Measurements from ENCODE around the gene OR6P1. TPM values are rescaled to one million over a fixed set of nuclear protein-coding genes. Genes with fewer than 3 reads are reported as not detected.

The OR6P1 gene
- polyA plus RNA-seq (2011; rRNA removed) (not detected in 2 replicates), polyA minus RNA-seq (2011; rRNA and poly(A)+ RNA removed) (not detected in 2 replicates)

- ChIA-PET POLR2A (no interaction called here), CTCF (no interaction called here)
- DNase-seq (ENCODE audit: low read depth, low spot score) = no peak
- H3K4me3 ChIP-seq (ENCODE audit: low read depth, low read length) = no peak within 1 kb of the TSS
- TF ChIP-seq, protein P1, sequence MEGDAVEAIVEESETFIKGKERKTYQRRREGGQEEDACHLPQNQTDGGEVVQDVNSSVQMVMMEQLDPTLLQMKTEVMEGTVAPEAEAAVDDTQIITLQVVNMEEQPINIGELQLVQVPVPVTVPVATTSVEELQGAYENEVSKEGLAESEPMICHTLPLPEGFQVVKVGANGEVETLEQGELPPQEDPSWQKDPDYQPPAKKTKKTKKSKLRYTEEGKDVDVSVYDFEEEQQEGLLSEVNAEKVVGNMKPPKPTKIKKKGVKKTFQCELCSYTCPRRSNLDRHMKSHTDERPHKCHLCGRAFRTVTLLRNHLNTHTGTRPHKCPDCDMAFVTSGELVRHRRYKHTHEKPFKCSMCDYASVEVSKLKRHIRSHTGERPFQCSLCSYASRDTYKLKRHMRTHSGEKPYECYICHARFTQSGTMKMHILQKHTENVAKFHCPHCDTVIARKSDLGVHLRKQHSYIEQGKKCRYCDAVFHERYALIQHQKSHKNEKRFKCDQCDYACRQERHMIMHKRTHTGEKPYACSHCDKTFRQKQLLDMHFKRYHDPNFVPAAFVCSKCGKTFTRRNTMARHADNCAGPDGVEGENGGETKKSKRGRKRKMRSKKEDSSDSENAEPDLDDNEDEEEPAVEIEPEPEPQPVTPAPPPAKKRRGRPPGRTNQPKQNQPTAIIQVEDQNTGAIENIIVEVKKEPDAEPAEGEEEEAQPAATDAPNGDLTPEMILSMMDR (IDR thresholded peaks at IDR 0.05; ENCODE audit: low read depth, low read length) = no peak
- no peak within 1 kb of the TSS for H3K27ac ChIP-seq (ENCODE audit: low read depth, low read length)
- no peaks in the 10 kb centered on the region for H3K9me3 ChIP-seq (ENCODE audit: control insufficient read depth, insufficient read depth, low read length)
- no peaks in the 10 kb centered on the region for H3K27me3 ChIP-seq (ENCODE audit: control insufficient read depth, insufficient read depth, low read length)
Measured at GRCh38 chr1:158570480-158570879, at the start of gene OR6P1. Gene OR6P1, minus strand, starts transcription at chr1:158570580. Its CDS starts 6,976 bp downstream, at chr1:158563604.

- H3K27me3 ChIP-seq (ENCODE audit: control insufficient read depth, insufficient read depth, low read length) = no peaks in the 10 kb centered on the region
- H3K9me3 ChIP-seq (ENCODE audit: control insufficient read depth, insufficient read depth, low read length) = no peaks in the 10 kb centered on the region
- ChIA-PET CTCF (no interaction called here), POLR2A (no interaction called here)
- TF ChIP-seq, protein P1 (IDR thresholded peaks at IDR 0.05; ENCODE audit: low read depth, low read length) = no peak
- H3K4me3 ChIP-seq (ENCODE audit: low read depth, low read length) = no peak overlapping the region
- DNase-seq (ENCODE audit: low read depth, low spot score) = no peak
- no peak overlapping the region for H3K27ac ChIP-seq (ENCODE audit: low read depth, low read length)
Measured at GRCh38 chr1:158613764-158614163, 43.4 kb upstream of the OR6P1 start.

DNA sequence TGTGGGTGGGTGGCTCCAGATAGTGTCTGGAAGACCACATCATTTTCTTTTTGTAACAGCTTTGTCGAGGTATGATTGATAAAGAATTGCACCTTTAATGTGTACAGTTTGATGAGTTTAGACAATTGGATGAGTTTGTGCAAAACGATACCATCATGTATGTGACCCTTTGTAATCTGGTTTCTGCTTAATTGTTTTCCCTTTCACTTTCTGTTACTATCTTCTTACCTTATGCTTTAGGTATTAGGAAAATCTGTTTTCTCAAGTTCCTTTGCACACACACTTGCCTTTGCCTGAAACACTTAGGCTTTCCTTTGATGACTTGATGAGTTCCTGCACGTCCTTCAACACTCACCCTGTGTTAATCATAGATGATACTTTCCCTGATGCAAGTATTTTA lies 41.5 kb upstream of the OR6P1 start:
- CTCF ChIA-PET = no interaction called here
- no peaks in the 10 kb centered on the region for H3K27me3 ChIP-seq (ENCODE audit: control insufficient read depth, insufficient read depth, low read length)
- no peak overlapping the region for H3K4me3 ChIP-seq (ENCODE audit: low read depth, low read length)
- POLR2A ChIA-PET = no interaction called here
- no peak overlapping the region for H3K27ac ChIP-seq (ENCODE audit: low read depth, low read length)
- H3K9me3 ChIP-seq (ENCODE audit: control insufficient read depth, insufficient read depth, low read length) = no peaks in the 10 kb centered on the region
- no peak for DNase-seq (ENCODE audit: low read depth, low spot score)
- TF ChIP-seq, protein P1 (IDR thresholded peaks at IDR 0.05; ENCODE audit: low read depth, low read length) = no peak

GRCh38 chr1:158607296-158607695 lies 36.9 kb upstream of the OR6P1 start:
- CTCF ChIA-PET = no interaction called here
- POLR2A ChIA-PET = no interaction called here

DNA sequence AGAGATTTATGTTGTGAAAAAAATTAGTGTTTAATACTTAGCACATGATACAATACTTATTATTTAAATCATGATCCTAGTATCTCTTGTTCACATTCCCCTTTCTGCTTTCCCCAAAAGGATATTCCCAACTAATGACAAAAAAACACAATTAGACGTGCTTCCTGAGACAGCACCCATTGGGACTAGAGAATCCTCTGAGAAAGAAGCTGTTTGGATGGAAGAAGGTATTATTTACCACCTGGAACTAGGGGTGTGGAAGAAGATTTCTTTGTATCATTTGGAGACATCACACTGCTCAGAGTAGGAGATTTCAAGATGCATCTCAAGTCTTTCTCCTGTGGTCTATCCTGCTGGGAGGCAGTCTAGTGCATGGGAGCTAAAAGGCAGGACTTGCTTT lies 34.6 kb upstream of the OR6P1 start, which contains the start of gene OR10Z1:
Gene OR10Z1 (plus strand): TSS at position 301 of the 400 bp plus-strand sequence. CDS start 1,171 bp downstream, outside the sequence.
- TF ChIP-seq, protein P1 (IDR thresholded peaks at IDR 0.05; ENCODE audit: low read depth, low read length) = no peak
- POLR2A ChIA-PET = no interaction called here
- no peak for DNase-seq (ENCODE audit: low read depth, low spot score)
- H3K27me3 ChIP-seq (ENCODE audit: control insufficient read depth, insufficient read depth, low read length) = no peaks in the 10 kb centered on the region
- CTCF ChIA-PET = no interaction called here
- no peaks in the 10 kb centered on the region for H3K9me3 ChIP-seq (ENCODE audit: control insufficient read depth, insufficient read depth, low read length)
- no peak within 1 kb of the TSS for H3K27ac ChIP-seq (ENCODE audit: low read depth, low read length)
- no peak within 1 kb of the TSS for H3K4me3 ChIP-seq (ENCODE audit: low read depth, low read length)

More at GRCh38 chr1:158607296-158607695, 36.9 kb upstream of the OR6P1 start:
- Histone ChIP-seq H3K27me3 (ENCODE audit: control insufficient read depth, insufficient read depth, low read length) (no peaks in the 10 kb centered on the region), H3K27ac (ENCODE audit: low read depth, low read length) (no peak overlapping the region), H3K4me3 (ENCODE audit: low read depth, low read length) (no peak overlapping the region), H3K9me3 (ENCODE audit: control insufficient read depth, insufficient read depth, low read length) (no peaks in the 10 kb centered on the region)
- TF ChIP-seq, protein P1 (IDR thresholded peaks at IDR 0.05; ENCODE audit: low read depth, low read length) = no peak
- no peak for DNase-seq (ENCODE audit: low read depth, low spot score)
